Endodermal cell (in vitro differentiated cells): ENCODE data around the gene BMI1. TPM values are rescaled to one million over a fixed set of nuclear protein-coding genes. Genes with fewer than 3 reads are reported as not detected.

ENCODE experiments used
- DNase-seq: peaks from one replicate; pipeline ENCODE4 v3.0.0-alpha.2; 2017
- H3K27ac ChIP-seq: 2 replicates; pipeline ENCODE4 v1.5.1; 2013; ENCODE audit warnings: mild to moderate bottlenecking, low read depth, low read length, moderate library complexity
- H3K27me3 ChIP-seq: 2 replicates; pipeline ENCODE4 v1.6.1; 2013; ENCODE audit warnings: mild to moderate bottlenecking, low read length, moderate library complexity; ENCODE audit not compliant: insufficient read depth, control insufficient read depth, poor library complexity, severe bottlenecking
- H3K36me3 ChIP-seq: 2 replicates; pipeline ENCODE4 v1.7.0; 2013; ENCODE audit warnings: mild to moderate bottlenecking, low read length, moderate library complexity; ENCODE audit not compliant: control insufficient read depth, insufficient read depth
- H3K4me1 ChIP-seq: one replicate; pipeline ENCODE4 v1.7.0; 2013; ENCODE audit warnings: low read length; ENCODE audit not compliant: control insufficient read depth, insufficient read depth
- H3K4me3 ChIP-seq: 2 replicates; pipeline ENCODE4 v1.5.1; 2013; ENCODE audit warnings: mild to moderate bottlenecking, low read length, moderate library complexity
- H3K9ac ChIP-seq: 2 replicates; pipeline ENCODE4 v1.6.1; 2013; ENCODE audit warnings: mild to moderate bottlenecking, low read length, moderate library complexity; ENCODE audit not compliant: poor library complexity, severe bottlenecking; ENCODE audit errors: extremely low read depth
- H3K9me3 ChIP-seq: 2 replicates; pipeline ENCODE4 v1.6.1; 2013; ENCODE audit warnings: mild to moderate bottlenecking, low read length, moderate library complexity; ENCODE audit not compliant: control insufficient read depth
- H3K27ac Mint-ChIP-seq: 2 replicates; pipeline ENCODE4 v1.8.0; 2020; ENCODE audit warnings: mixed read lengths
- H3K27me3 Mint-ChIP-seq: 2 replicates; pipeline ENCODE4 v1.8.0; 2021; ENCODE audit warnings: mild to moderate bottlenecking, mixed read lengths; ENCODE audit not compliant: insufficient read depth
- H3K36me3 Mint-ChIP-seq: 2 replicates; pipeline ENCODE4 v1.8.0; 2020; ENCODE audit warnings: low read depth, mixed read lengths
- H3K4me1 Mint-ChIP-seq: 2 replicates; pipeline ENCODE4 v1.8.0; 2020; ENCODE audit warnings: mixed read lengths
- H3K4me3 Mint-ChIP-seq: 2 replicates; pipeline ENCODE4 v1.8.0; 2020; ENCODE audit warnings: mild to moderate bottlenecking, moderate library complexity, mixed read lengths
- H3K9me3 Mint-ChIP-seq: 2 replicates; pipeline ENCODE4 v1.8.0; 2020; ENCODE audit warnings: mild to moderate bottlenecking, mixed read lengths
- CTCF ChIP-seq: fragments of 200-600 bp; sonication (generic); conservative IDR thresholded peaks from 2 replicates; pipeline ENCODE4 v1.5.0; 2021; ENCODE audit warnings: antibody characterized with exemption, mild to moderate bottlenecking
- WGBS, 2 experiments: methylation state at CpG; one replicate each; pipeline versions ENCODE4 v1.1.5 to v1.1.7; 2013; ENCODE audit warnings: missing lambda C conversion rate in 2 of 2, mixed read lengths in 1 of 2; ENCODE audit not compliant: insufficient coverage in 1 of 2, insufficient read length in 1 of 2; 5-methylcytosine and 5-hydroxymethylcytosine counted together
- total RNA-seq, 2 donors: library from RNA; stranded (reverse); fragmentation: NEBNext Ultra II Directional in 1 of 2; extraction: Animal tissue kit (Norgen Biotek cat#: 25700) in 1 of 2; gene quantifications; 2 replicates in 1 of 2; 3 replicates in 1 of 2; pipeline ENCODE4 v1.2.1, GENCODE V29; 2021

BMI1 gene
- total RNA-seq, 2 donors from 2014 or later = 12.2 to 15.5 TPM

GRCh38 chr10:22318772-22319171 is 2.1 kb upstream of the BMI1 start:
- Histone ChIP-seq H3K9ac (no peak overlapping the region), H3K36me3 (no peaks in the 10 kb centered on the region), H3K4me3 (no peak overlapping the region), H3K9me3 (no peaks in the 10 kb centered on the region), H3K4me1 (peaks cover 3% of the 10 kb centered on the region), H3K27me3 (peaks cover 78% of the 10 kb centered on the region), H3K27ac (no peak overlapping the region)
- H3K36me3 Mint-ChIP-seq = no peaks in the 10 kb centered on the region
- no peaks in the 10 kb centered on the region for H3K9me3 Mint-ChIP-seq
- H3K27me3 Mint-ChIP-seq = peaks cover 81% of the 10 kb centered on the region
- DNase-seq = no peak
- H3K4me3 Mint-ChIP-seq = no peak overlapping the region
- 12% methylated on average over 3 of the region's 3 CpGs; no CpG with 5 or more reads in 1 of the 2 experiments for WGBS, 2 experiments
- H3K27ac Mint-ChIP-seq = no peak overlapping the region
- H3K4me1 Mint-ChIP-seq = peaks cover 31% of the 10 kb centered on the region
- peak; percentile 19 for TF ChIP-seq CTCF

- DNase-seq = no peak
- no peak for TF ChIP-seq CTCF
- peaks cover 3% of the 10 kb centered on the region for H3K4me1 ChIP-seq
- H3K9ac ChIP-seq = no peak overlapping the region
- no peak overlapping the region for H3K4me3 ChIP-seq
- Mint-ChIP-seq H3K36me3 (no peaks in the 10 kb centered on the region), H3K9me3 (no peaks in the 10 kb centered on the region), H3K27ac (no peak overlapping the region), H3K4me1 (peaks cover 39% of the 10 kb centered on the region), H3K4me3 (peak overlapping the region; percentile 55), H3K27me3 (peaks cover 82% of the 10 kb centered on the region)
- no peak overlapping the region for H3K27ac ChIP-seq
- H3K9me3 ChIP-seq = no peaks in the 10 kb centered on the region
- H3K27me3 ChIP-seq = peaks cover 78% of the 10 kb centered on the region
- no peaks in the 10 kb centered on the region for H3K36me3 ChIP-seq
- 8 to 12% methylated on average over 10 of the region's 10 CpGs for WGBS, 2 experiments
These were observed 1.3 kb upstream of the BMI1 start for GRCh38 chr10:22319547-22319979.

GRCh38 chr10:22319980-22320558 is 830 bp upstream of the BMI1 start:
- H3K9me3 Mint-ChIP-seq = no peaks in the 10 kb centered on the region
- Histone ChIP-seq H3K9ac (no peak overlapping the region), H3K4me3 (peak overlapping the region; percentile 74), H3K36me3 (no peaks in the 10 kb centered on the region), H3K27ac (no peak overlapping the region), H3K4me1 (peaks cover 3% of the 10 kb centered on the region), H3K9me3 (no peaks in the 10 kb centered on the region), H3K27me3 (peaks cover 78% of the 10 kb centered on the region)
- H3K27me3 Mint-ChIP-seq = peaks cover 82% of the 10 kb centered on the region
- WGBS, 2 experiments = 1% methylated on average over 21 to 30 of the region's 30 CpGs
- DNase-seq = no peak
- peaks cover 44% of the 10 kb centered on the region for H3K4me1 Mint-ChIP-seq
- no peaks in the 10 kb centered on the region for H3K36me3 Mint-ChIP-seq
- peak overlapping the region; percentile 55 for H3K4me3 Mint-ChIP-seq
- TF ChIP-seq CTCF = no peak
- H3K27ac Mint-ChIP-seq = no peak overlapping the region
